ENCODE data around the gene B9D1. TPM values are rescaled to one million over a fixed set of nuclear protein-coding genes. Genes with fewer than 3 reads are reported as not detected.

B9D1 gene
- polyA plus RNA-seq, 3 donors = 1.0 TPM; not detected in 2

DNA sequence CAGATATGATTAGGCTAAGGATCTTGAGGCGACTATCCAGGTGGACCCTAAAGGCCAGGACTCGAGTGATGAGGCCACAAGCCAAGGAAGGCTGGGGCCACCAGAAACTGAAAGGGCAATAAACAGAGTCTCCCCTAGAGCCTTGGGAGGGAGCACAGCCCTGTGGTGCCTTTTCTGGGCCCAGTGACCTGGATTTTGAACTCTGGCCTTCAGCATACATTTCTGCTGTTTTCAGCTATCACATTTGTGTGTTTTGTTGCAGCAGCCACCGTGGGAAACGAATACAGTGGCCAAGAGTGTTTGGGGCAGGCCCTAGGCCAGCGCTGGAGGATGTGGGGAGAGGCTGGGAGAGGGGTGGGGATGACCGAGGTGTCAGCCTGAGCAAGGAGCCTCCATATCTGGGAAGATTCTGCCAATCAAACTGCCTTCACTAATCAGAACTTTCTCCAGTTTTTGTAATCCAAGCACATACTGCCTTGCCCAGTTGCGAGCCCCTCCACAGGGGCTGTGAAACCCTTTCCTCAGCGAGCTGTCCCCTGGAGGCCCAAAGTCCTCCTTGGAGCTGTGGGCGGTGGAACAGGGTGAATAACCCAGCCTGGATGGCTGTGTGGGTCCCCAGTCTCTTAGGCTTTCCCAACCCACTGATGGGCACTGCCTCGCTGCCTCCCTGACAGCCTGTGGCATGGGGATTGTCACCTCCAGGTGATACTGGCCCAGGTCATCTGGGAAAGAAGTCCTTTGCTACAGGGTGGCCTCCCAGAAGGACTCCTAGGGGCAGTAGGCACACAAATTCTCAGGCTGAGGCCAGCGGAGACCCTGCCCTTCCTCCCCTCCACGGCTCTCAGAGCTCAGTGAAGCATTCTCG lies 16.8 kb downstream of the B9D1 start:
- no peak overlapping the region for H3K27ac Mint-ChIP-seq
- Histone ChIP-seq H3K4me1 (ENCODE audit: control insufficient read depth in 1 of 2, insufficient read depth in 2 of 2, low read length in 2 of 2) (no peaks in the 10 kb centered on the region), H4K20me1 (ENCODE audit: insufficient read depth, low read length) (no peaks in the 10 kb centered on the region), H3K9ac (ENCODE audit: insufficient read depth, low read length, poor library complexity, severe bottlenecking) (no peak overlapping the region), H3K27ac (ENCODE audit: low read depth in 1 of 2, low read length in 2 of 2) (no peak overlapping the region), H3K36me3 (replicated peaks in 1 of 2; ENCODE audit: control insufficient read depth in 1 of 2, insufficient read depth in 2 of 2, low read length in 2 of 2) (no peaks in the 10 kb centered on the region), H3K4me2 (replicated peaks; ENCODE audit: extremely low read depth, low read length, poor library complexity, severe bottlenecking) (no peak overlapping the region), H3K4me3 (replicated peaks in 1 of 3; ENCODE audit: low read depth in 2 of 3, low read length in 3 of 3) (no peak overlapping the region), H3K79me2 (ENCODE audit: insufficient read depth, low read length) (no peaks in the 10 kb centered on the region), H2AFZ (ENCODE audit: insufficient read depth, low read depth, low read length, poor library complexity, severe bottlenecking) (no peak overlapping the region), H3K9me3 (replicated peaks in 1 of 2; ENCODE audit: control insufficient read depth in 1 of 2, insufficient read depth in 1 of 2, low read length in 2 of 2) (no peaks in the 10 kb centered on the region), H3K27me3 (ENCODE audit: control insufficient read depth in 2 of 2, insufficient read depth in 2 of 2, low read length in 2 of 2) (no peaks in the 10 kb centered on the region)
- H3K36me3 Mint-ChIP-seq = no peaks in the 10 kb centered on the region
- intact Hi-C loops (cut with micrococcal nuclease) = no loop called here
- DNase-seq = no peak
- TF ChIP-seq, protein P1, sequence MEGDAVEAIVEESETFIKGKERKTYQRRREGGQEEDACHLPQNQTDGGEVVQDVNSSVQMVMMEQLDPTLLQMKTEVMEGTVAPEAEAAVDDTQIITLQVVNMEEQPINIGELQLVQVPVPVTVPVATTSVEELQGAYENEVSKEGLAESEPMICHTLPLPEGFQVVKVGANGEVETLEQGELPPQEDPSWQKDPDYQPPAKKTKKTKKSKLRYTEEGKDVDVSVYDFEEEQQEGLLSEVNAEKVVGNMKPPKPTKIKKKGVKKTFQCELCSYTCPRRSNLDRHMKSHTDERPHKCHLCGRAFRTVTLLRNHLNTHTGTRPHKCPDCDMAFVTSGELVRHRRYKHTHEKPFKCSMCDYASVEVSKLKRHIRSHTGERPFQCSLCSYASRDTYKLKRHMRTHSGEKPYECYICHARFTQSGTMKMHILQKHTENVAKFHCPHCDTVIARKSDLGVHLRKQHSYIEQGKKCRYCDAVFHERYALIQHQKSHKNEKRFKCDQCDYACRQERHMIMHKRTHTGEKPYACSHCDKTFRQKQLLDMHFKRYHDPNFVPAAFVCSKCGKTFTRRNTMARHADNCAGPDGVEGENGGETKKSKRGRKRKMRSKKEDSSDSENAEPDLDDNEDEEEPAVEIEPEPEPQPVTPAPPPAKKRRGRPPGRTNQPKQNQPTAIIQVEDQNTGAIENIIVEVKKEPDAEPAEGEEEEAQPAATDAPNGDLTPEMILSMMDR (IDR thresholded peaks at IDR 0.05) = no peak
- H3K4me3 Mint-ChIP-seq = no peak overlapping the region
- no peaks in the 10 kb centered on the region for H3K9me3 Mint-ChIP-seq
- peaks cover 6 to 27% (median 19%) of the 10 kb centered on the region in 3 donors for H3K27me3 Mint-ChIP-seq (ENCODE audit: low read depth in 3 of 3)
- WGBS (ENCODE audit: insufficient coverage) = 95% methylated on average over 8 of the region's 13 CpGs
- H3K4me1 Mint-ChIP-seq = no peaks in the 10 kb centered on the region

DNA sequence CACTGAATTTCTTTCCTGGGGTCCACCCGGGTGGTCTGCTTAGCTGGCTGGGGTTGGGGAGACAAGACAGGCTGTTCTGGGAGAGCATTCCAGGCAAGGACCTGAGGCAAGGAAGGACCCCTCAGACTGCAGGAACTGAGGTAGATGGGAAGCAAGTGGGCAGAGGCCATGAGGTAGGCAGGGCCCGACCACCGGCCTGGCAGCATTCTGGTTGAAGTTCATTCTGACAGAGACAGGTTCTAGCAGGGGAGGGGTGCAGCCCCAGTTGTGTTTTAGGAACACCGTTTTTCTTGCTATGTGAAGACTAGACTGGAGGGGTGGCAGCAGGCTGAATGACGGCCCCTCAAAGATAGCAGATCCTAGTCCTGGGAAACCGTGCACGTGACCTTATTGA lies 17.5 kb downstream of the B9D1 start:
- 97% methylated on average over 7 of the region's 7 CpGs for WGBS (ENCODE audit: insufficient coverage)
- no peaks in the 10 kb centered on the region for H3K9me3 Mint-ChIP-seq
- H3K27me3 Mint-ChIP-seq (ENCODE audit: low read depth in 3 of 3) = peaks cover 8 to 26% (median 14%) of the 10 kb centered on the region in 3 donors
- no peak overlapping the region for H3K9ac ChIP-seq (ENCODE audit: insufficient read depth, low read length, poor library complexity, severe bottlenecking)
- no peak overlapping the region for H3K4me2 ChIP-seq (replicated peaks; ENCODE audit: extremely low read depth, low read length, poor library complexity, severe bottlenecking)
- H3K36me3 ChIP-seq (replicated peaks in 1 of 2; ENCODE audit: control insufficient read depth in 1 of 2, insufficient read depth in 2 of 2, low read length in 2 of 2) = no peaks in the 10 kb centered on the region
- TF ChIP-seq, protein P1 (IDR thresholded peaks at IDR 0.05) = no peak
- H3K79me2 ChIP-seq (ENCODE audit: insufficient read depth, low read length) = no peaks in the 10 kb centered on the region
- no peak overlapping the region for H3K27ac Mint-ChIP-seq
- no peaks in the 10 kb centered on the region for H3K9me3 ChIP-seq (replicated peaks in 1 of 2; ENCODE audit: control insufficient read depth in 1 of 2, insufficient read depth in 1 of 2, low read length in 2 of 2)
- no peaks in the 10 kb centered on the region for H3K4me1 Mint-ChIP-seq
- no peak overlapping the region for H3K4me3 Mint-ChIP-seq
- H2AFZ ChIP-seq (ENCODE audit: insufficient read depth, low read depth, low read length, poor library complexity, severe bottlenecking) = no peak overlapping the region
- no peak for DNase-seq
- no peaks in the 10 kb centered on the region for H3K36me3 Mint-ChIP-seq
- no peaks in the 10 kb centered on the region for H3K4me1 ChIP-seq (ENCODE audit: control insufficient read depth in 1 of 2, insufficient read depth in 2 of 2, low read length in 2 of 2)
- intact Hi-C loops (cut with micrococcal nuclease) = no loop called here
- no peak overlapping the region for H3K27ac ChIP-seq (ENCODE audit: low read depth in 1 of 2, low read length in 2 of 2)
- H3K27me3 ChIP-seq (ENCODE audit: control insufficient read depth in 2 of 2, insufficient read depth in 2 of 2, low read length in 2 of 2) = no peaks in the 10 kb centered on the region
- H4K20me1 ChIP-seq (ENCODE audit: insufficient read depth, low read length) = no peaks in the 10 kb centered on the region
- no peak overlapping the region for H3K4me3 ChIP-seq (replicated peaks in 1 of 3; ENCODE audit: low read depth in 2 of 3, low read length in 3 of 3)
